Activated T-cell treated with anti-CD3 and anti-CD28 coated beads, Interleukin-2, amount 50 U/mL, for 4 hours (primary cell): ENCODE data around the gene LENG1. TPM values are rescaled to one million over a fixed set of nuclear protein-coding genes. Genes with fewer than 3 reads are reported as not detected.

Experiments used
- ATAC-seq, 2 donors: fragments of 200-7000 bp; cut with Tn5 transposase; one replicate each; pipeline ENCODE4 v1.10.0; 2021
- DNase-seq: peaks from one replicate; pipeline ENCODE4 v3.0.0-alpha.2; 2020
- H3K27me3 Mint-ChIP-seq: one replicate; pipeline ENCODE4 v1.8.0; 2021; ENCODE audit warnings: low read depth, mixed read lengths
- H3K36me3 Mint-ChIP-seq: one replicate; pipeline ENCODE4 v1.8.0; 2022; ENCODE audit warnings: mixed read lengths; ENCODE audit not compliant: insufficient read depth
- H3K4me1 Mint-ChIP-seq: one replicate; pipeline ENCODE4 v1.8.0; 2021; ENCODE audit warnings: low read depth, mixed read lengths
- H3K4me3 Mint-ChIP-seq: one replicate; pipeline ENCODE4 v1.8.0; 2021; ENCODE audit warnings: mild to moderate bottlenecking, moderate library complexity, mixed read lengths
- H3K9me3 Mint-ChIP-seq: one replicate; pipeline ENCODE4 v1.8.0; 2021; ENCODE audit warnings: mixed read lengths
- total RNA-seq, 3 donors: library from RNA; stranded (reverse); gene quantifications; one replicate each; pipeline ENCODE4 v1.2.1, GENCODE V29; 2021

LENG1 gene
- total RNA-seq, 3 donors from 2014 or later = 5.6 to 9.7 (median 9.2) TPM

DNA sequence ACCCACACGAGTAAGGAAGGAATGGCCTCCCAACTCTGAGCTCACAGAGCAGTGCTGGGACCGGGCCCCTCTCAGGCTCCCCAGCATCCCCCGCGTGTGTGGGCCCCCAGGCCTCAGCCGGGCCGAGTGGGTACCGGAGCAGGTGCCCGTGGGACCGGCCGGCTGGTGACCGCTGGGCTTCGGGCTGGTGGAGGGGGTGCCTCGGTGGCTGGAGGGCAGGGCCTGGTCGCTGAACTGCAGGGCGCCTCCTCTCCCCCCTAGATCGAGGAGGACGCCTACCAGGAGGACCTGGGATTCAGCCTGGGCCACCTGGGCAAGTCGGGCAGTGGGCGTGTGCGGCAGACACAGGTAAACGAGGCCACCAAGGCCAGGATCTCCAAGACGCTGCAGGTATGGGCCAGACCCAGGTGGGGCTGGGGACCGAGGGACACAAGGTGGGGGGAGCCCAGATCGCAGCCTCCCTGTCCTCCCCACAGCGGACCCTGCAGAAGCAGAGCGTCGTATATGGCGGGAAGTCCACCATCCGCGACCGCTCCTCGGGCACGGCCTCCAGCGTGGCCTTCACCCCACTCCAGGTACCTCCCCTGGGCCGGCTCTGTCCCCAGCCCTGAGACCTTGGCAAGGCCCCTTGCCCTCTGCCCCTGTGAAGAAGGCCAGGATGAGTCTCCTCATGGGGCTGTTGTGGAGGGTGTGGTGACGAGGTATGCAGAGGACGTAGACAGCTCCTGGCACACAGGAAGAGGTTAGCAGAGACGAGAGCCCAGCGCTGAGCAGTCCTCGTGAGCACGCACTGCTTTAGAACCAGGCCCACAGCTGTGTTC, 30.5 kb downstream of the LENG1 start:
- Mint-ChIP-seq H3K9me3 (no peaks in the 10 kb centered on the region), H3K36me3 (peaks cover 18% of the 10 kb centered on the region), H3K27me3 (no peaks in the 10 kb centered on the region), H3K4me3 (no peak overlapping the region), H3K4me1 (no peaks in the 10 kb centered on the region)
- DNase-seq (no peak), ATAC-seq (no peak)

DNA sequence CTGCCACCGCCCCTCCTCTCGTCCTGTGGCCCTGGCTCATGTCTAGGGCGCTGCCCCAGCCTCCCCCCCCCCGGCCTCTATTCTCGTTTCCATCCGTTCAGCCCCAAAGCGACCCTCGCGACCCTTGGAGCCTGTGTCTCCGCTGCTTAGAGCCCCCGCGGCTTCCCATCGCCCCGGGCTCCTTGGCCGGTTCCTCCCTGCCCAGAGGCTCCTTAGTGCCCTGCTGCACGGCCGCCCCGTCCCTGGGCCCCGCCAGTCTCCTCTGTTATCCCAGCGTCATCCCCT, 31.1 kb downstream of the LENG1 start:
- Mint-ChIP-seq H3K36me3 (peaks cover 21% of the 10 kb centered on the region), H3K4me3 (no peak overlapping the region), H3K9me3 (no peaks in the 10 kb centered on the region), H3K27me3 (no peaks in the 10 kb centered on the region), H3K4me1 (no peaks in the 10 kb centered on the region)
- ATAC-seq (no peak), DNase-seq (no peak)

DNA sequence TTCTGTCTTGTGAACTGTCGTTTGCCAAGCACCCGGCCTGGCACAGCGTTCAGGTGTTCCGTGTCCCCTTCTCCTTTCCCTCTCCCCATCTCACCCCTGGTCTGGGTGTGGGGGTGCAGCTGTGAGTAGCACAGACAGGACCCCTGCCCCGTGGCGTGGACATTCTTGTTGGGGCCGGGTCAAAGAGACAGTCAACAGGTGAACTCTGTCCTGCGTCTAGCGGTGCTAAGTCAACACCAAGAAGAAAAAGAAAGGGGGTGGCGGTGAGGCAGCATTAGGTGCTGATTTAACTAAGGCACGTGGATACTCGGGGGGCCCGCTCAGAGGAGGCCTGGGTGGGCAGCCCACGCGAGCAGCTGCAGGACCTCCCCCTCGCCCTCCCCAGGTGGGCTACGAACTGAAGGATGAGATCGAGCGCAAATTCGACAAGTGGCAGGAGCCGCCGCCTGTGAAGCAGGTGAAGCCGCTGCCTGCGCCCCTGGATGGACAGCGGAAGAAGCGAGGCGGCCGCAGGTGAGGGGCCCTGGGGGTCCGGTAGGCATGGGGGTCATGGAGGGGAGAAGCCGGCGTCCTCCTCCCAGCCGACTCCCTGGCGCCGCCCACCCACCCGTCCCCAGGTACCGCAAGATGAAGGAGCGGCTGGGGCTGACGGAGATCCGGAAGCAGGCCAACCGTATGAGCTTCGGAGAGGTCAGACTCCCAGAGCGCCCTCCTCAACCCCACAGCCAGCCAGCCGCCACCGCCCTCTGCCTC, 31.7 kb downstream of the LENG1 start:
- Mint-ChIP-seq H3K9me3 (no peaks in the 10 kb centered on the region), H3K36me3 (peaks cover 23% of the 10 kb centered on the region), H3K27me3 (no peaks in the 10 kb centered on the region), H3K4me1 (no peaks in the 10 kb centered on the region), H3K4me3 (no peak overlapping the region)
- ATAC-seq (no peak), DNase-seq (no peak)

DNA sequence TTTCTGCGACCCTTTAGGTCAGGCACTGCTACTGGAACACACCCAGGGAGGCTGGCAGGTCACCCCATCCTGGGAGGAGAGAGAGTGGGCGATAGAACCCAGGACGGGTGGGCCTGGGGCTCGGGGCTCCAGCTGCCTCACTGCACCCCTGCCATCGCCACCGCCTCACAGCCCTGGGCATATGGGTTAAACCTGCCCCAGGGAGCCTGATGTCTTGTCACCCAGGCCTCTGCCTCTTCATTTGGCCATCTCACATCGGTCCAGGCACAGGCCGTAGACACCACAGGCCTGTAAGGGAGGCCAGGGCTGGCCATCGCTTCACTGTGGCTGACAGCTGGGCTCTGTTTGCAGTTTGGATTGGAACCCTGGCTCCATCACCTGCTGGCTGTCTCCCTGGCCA, 33.8 kb downstream of the LENG1 start:
- peaks cover 26% of the 10 kb centered on the region for H3K36me3 Mint-ChIP-seq
- ATAC-seq = no peak
- no peak overlapping the region for H3K4me3 Mint-ChIP-seq

DNA sequence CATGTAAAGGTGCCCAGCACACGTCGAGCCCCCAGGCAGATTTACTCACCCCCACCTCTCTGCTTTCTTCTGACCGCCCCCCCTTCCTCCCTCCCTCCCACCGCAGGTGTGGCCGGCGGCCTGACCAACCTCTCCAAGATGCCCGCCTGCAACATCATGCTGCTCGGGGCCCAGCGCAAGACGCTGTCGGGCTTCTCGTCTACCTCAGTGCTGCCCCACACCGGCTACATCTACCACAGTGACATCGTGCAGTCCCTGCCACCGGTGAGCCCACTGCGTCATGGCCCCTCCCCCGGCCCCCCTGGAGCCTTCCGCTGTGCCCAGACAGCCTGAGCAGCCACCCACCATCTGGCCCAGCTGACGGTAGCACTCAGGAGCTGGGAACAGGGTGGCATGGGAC, 35.1 kb downstream of the LENG1 start:
- DNase-seq = no peak
- no peak for ATAC-seq
- peaks cover 30% of the 10 kb centered on the region for H3K36me3 Mint-ChIP-seq
- no peaks in the 10 kb centered on the region for H3K4me1 Mint-ChIP-seq
- no peaks in the 10 kb centered on the region for H3K9me3 Mint-ChIP-seq
- H3K27me3 Mint-ChIP-seq = no peaks in the 10 kb centered on the region
- H3K4me3 Mint-ChIP-seq = no peak overlapping the region

More for the DNA sequence above, 33.8 kb downstream of the LENG1 start:
- no peaks in the 10 kb centered on the region for H3K4me1 Mint-ChIP-seq
- H3K27me3 Mint-ChIP-seq = no peaks in the 10 kb centered on the region
- H3K9me3 Mint-ChIP-seq = no peaks in the 10 kb centered on the region
- no peak for DNase-seq

DNA sequence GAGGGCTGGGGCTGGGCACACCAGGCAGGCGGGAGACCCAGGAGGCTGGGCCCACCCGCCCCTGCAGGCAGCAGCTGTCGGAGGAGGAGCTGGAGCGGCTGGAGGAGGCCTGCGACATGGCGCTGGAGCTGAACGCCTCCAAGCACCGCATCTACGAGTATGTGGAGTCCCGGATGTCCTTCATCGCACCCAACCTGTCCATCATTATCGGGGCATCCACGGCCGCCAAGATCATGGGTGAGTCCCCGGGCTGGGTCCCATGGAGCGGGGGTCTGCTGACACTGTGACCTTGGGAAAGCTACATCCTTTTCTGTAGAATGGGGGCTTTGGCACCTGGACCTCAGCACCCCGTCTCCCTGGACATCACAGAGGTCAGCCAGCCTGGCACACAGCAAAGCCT, 35.8 kb downstream of the LENG1 start:
- no peaks in the 10 kb centered on the region for H3K9me3 Mint-ChIP-seq
- no peaks in the 10 kb centered on the region for H3K27me3 Mint-ChIP-seq
- ATAC-seq = peak in 1 of 2 donors; percentile 20

DNA sequence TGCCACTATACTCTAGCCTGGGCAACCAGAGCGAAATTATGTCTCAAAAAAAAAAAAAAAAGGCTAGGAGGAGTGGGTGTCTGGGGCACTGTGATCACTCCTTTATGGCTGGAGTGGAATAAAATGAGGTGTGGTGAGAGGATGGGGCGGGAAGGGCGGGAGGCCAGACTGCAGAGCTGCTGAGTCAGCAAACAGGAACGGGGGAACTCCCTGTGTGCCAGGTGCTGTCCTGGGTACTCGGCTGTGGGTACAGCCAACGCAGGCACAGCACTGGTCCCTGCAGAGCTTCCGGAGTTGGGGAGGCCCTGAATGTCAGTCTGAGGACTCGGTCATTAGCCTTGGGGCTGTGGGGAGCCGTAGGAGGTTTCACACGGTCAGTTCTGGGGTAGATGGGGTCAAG, 38.3 kb downstream of the LENG1 start:
- no peaks in the 10 kb centered on the region for H3K27me3 Mint-ChIP-seq
- ATAC-seq = no peak
- peaks cover 25% of the 10 kb centered on the region for H3K36me3 Mint-ChIP-seq
- peaks cover 9% of the 10 kb centered on the region for H3K4me1 Mint-ChIP-seq
- no peak for DNase-seq
- H3K4me3 Mint-ChIP-seq = no peak overlapping the region
- no peaks in the 10 kb centered on the region for H3K9me3 Mint-ChIP-seq

More for the DNA sequence above, 35.8 kb downstream of the LENG1 start:
- no peaks in the 10 kb centered on the region for H3K4me1 Mint-ChIP-seq
- no peak overlapping the region for H3K4me3 Mint-ChIP-seq
- peaks cover 30% of the 10 kb centered on the region for H3K36me3 Mint-ChIP-seq
- DNase-seq = no peak

DNA sequence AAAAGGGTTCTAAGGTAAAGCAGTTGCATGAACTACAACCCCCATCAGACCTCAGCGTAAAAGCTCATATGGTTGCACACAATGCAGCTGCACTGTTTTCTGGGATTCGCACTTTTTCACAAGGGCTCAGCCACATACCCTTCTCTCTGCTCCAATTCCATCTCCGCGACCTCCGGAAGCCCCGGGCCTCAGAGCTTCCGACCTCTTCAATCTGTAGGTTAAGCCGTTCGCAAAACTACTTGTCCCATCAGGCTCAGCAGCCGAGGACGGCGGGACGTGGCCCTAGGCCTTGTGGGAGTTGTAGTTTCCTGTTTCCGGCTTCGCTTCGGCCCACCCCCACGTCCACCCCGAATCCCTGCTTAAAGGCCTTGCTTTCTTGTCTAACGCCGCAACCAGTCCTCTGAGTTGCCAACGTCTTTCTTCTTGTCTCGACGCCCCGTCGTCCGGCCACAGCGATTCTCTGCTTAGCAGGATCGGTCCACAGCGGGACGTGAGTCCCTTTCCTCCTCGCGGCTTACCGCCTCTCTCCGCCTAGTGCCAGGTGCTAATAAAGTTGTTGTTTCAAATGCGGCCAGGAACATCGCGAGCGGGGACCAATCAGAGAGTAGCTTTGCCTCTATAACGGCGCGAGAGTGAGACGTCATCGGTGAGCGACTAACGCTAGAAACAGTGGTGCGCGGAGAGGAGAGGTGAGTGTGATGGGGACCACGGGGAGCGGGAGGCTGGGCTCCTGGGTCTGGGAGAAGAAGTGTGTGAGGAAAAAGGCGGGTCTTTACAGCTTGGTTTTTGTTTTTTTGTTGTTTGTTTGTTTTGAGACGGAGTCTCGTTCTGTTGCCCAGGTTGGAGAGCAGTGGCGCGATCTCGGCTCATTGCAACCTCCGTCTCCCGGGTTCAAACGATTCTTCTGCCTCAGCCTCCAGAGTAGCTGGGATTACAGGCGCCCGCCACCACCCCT, 44.1 kb downstream of the LENG1 start, which contains the start of the genes PRPF31 and TFPT:
PRPF31 (plus strand) TSS at position 646 of the 955 bp plus-strand sequence. CDS start 2,525 bp downstream, outside the sequence.
TFPT (minus strand) TSS at position 549 of the 955 bp plus-strand sequence; CDS start at position 161, 388 bp downstream.
- peaks cover 31% of the 10 kb centered on the region for H3K4me1 Mint-ChIP-seq
- no peaks in the 10 kb centered on the region for H3K9me3 Mint-ChIP-seq
- ATAC-seq (peak; percentile 94 to 95), DNase-seq (peak; percentile 95)
- H3K36me3 Mint-ChIP-seq = peaks cover 19% of the 10 kb centered on the region
- peak within 1 kb of the TSS; percentile 89 for H3K4me3 Mint-ChIP-seq
- H3K27me3 Mint-ChIP-seq = no peaks in the 10 kb centered on the region

DNA sequence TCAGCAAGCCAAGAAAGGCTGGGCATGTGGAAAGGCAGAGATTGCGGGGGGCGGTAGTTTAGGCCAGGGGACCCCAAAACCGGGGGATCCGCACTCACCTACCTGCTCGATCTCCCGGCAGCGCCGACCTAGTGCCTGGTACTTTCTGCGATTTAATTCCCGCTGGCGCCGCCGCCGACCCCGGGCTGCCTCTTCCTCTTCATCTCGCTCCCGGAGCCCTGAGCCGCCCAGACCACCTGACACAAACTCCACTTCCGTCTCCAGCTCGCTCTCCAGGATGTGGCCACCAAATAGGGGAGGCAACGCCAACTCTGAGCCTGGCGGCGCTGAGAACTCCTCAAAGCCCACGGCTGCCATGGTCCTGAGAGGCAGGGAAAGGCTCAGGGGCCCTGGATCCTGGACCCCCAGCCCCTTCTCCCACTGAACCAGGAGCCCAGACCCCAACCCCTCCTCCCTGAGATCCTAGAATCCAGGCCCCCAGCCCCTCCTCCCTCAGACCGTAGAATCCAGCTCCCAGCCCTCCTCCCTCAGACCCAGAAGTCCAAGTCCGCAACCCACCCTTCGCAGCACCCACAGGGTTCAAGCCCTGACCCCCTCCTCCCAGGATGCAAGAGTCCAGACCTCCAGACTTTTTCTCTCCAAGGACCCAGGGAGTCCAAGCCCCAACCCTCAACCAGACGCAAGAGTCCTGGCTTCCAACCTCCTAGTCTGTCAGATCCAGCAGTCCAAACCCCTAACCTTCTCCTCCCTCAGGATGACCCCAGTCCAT, 45.0 kb downstream of the LENG1 start:
- Mint-ChIP-seq H3K36me3 (peaks cover 12% of the 10 kb centered on the region), H3K4me3 (peak overlapping the region; percentile 89), H3K9me3 (no peaks in the 10 kb centered on the region), H3K27me3 (no peaks in the 10 kb centered on the region), H3K4me1 (peaks cover 31% of the 10 kb centered on the region)
- DNase-seq (no peak), ATAC-seq (peak; percentile 23 to 35)

DNA sequence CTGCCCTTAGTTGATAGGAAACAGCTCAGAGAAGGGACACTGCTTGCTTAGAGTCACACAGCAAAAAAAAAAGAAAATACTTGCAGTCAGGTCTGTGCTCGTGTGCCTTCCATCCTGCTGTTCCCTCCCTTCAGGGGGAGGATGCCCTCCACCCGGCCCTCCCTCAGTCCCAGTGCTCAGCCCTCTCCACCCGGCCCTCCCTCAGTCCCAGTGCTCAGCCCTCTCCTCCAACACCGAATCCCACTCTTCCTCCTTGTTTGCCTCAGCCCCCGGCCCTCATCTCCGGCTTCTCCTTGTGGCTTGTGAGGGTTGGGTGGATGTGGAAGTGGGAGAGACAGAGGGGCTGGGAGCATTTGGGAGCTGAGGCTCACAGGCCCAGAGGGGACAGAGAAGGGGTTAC, 49.9 kb downstream of the LENG1 start:
- no peak for ATAC-seq
- no peaks in the 10 kb centered on the region for H3K9me3 Mint-ChIP-seq
- no peak for DNase-seq
- H3K36me3 Mint-ChIP-seq = peaks cover 10% of the 10 kb centered on the region
- no peaks in the 10 kb centered on the region for H3K27me3 Mint-ChIP-seq
- H3K4me3 Mint-ChIP-seq = no peak overlapping the region
- peaks cover 16% of the 10 kb centered on the region for H3K4me1 Mint-ChIP-seq

DNA sequence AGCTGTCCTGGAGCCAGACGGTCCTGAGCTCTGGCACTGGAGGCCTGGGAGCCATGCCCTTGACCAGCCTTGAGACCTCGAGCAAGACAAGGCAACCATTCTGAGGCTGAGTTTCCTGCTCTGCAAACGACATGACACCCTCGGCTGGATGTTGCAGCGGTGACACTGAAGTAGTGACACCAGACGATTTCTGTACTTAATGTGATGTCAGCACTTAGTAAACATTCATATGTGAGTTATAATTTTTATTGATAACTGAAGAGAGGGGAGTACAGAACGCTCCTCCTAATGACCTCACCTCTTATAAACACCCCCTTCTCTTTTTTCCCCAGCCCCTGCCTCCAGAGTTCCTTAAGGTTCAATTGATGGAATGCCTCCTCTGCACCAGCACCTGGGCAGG, 51.0 kb downstream of the LENG1 start:
- no peak overlapping the region for H3K4me3 Mint-ChIP-seq
- H3K27me3 Mint-ChIP-seq = no peaks in the 10 kb centered on the region
- H3K4me1 Mint-ChIP-seq = peaks cover 11% of the 10 kb centered on the region
- peaks cover 10% of the 10 kb centered on the region for H3K36me3 Mint-ChIP-seq
- ATAC-seq (no peak), DNase-seq (no peak)
- H3K9me3 Mint-ChIP-seq = no peaks in the 10 kb centered on the region

DNA sequence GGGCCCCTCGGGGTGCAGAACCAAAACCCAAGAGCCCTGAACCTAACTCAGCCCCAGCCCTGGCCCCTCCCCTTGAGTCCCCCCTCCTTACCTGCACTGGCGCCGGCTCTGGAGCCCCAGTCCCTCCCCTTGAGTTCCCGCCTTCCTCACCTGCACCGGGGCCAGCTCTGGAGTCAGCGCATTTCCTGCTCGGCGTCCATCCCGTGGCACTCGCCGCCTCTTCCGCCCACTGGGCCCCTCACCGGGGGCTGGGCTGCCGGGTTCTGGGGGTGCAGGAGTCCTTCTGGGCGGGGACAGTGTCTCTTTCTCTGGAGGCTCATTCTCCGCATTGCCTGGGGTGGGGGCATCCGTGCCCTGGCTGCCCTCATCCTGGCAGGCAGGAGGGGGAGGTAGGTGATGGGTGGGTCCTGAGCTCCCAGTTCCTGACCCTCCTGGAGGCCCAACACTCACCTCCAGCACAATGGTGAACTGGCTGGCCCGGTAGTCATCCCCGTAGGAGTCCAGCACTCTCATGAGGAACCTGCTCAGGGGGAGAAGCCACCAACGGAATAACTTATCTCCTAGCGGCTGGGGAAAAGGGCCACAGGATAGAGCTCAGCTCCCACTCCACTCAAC, 51.5 kb downstream of the LENG1 start:
- Mint-ChIP-seq H3K4me3 (no peak overlapping the region), H3K27me3 (no peaks in the 10 kb centered on the region), H3K36me3 (peaks cover 10% of the 10 kb centered on the region), H3K9me3 (no peaks in the 10 kb centered on the region), H3K4me1 (peaks cover 13% of the 10 kb centered on the region)
- ATAC-seq = no peak
- no peak for DNase-seq

DNA sequence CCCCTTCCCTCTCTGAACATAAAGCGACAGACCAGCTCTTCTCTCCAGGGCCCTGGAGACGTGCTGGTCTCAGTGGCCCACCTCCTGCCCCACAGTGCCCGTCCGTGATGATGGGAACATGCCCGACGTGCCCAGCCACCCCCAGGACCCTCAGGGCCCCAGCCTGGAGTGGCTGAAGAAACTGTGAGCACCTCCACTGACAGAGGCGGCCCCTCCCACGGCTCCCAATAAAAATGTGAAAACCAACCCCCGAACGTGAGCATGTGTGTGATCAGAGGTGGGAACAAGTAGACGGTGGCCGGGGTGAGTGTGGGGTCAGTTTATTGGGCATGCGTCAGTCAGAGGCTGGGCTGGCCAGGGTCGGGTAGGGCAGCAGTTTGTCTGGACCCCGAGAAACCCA, 52.8 kb downstream of the LENG1 start:
- Mint-ChIP-seq H3K4me1 (peaks cover 19% of the 10 kb centered on the region), H3K36me3 (peaks cover 10% of the 10 kb centered on the region), H3K4me3 (no peak overlapping the region), H3K27me3 (no peaks in the 10 kb centered on the region), H3K9me3 (no peaks in the 10 kb centered on the region)
- DNase-seq = no peak
- ATAC-seq = no peak
